SHP77 (cell line): ENCODE data around the gene RNF115.
A peak's percentile ranks its signal among the peaks of the same experiment; 100 is the strongest.

Experiments
- DNase-seq, 2 experiments: peaks; one replicate each; lab custom pipeline; 2025; lab: John Stamatoyannopoulos, UW

The RNF115 gene

DNA sequence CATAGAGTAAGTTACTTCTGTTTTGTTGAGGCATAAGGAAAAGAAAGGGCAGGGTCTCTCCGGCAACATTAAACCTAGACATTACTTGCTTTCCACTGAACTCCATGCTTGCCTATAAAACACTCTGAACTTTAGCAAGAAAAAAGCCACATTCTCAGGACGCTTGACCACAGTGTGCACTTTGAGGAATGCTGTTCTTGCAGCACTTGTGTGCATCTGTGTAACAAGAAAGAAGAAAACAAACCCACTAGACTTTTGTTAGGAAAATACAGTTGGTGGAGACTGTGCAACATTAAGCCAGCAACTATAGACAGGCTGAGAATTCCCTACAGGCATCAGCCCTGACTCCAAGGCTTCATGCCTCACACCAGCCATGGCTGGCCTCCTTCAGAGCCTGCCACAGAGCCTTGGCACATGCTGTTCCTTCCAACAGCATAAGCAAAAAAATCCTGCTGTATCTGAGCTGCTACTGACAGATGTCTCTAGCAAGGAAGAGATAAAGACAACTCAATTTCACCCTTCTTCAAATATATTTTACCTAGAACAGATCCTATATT, 122.5 kb downstream of the RNF115 start:
- DNase-seq: no peak

DNA sequence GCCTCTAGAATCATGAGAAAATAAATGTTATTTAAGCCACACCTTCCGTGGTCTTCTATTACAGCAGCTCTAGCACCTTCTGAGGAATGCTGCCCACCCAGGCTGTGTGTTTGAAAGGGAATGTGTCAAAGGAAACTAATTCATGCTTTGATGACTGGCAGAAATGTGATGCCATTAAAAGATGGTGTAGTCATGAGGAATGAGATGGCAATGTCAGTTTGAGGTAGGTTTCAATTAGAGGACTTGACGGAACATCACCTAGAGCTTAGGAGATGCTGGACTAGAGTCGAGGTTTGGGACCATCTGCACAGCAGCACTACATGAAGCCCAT, 127.3 kb downstream of the RNF115 start:
- DNase-seq: no peak

DNA sequence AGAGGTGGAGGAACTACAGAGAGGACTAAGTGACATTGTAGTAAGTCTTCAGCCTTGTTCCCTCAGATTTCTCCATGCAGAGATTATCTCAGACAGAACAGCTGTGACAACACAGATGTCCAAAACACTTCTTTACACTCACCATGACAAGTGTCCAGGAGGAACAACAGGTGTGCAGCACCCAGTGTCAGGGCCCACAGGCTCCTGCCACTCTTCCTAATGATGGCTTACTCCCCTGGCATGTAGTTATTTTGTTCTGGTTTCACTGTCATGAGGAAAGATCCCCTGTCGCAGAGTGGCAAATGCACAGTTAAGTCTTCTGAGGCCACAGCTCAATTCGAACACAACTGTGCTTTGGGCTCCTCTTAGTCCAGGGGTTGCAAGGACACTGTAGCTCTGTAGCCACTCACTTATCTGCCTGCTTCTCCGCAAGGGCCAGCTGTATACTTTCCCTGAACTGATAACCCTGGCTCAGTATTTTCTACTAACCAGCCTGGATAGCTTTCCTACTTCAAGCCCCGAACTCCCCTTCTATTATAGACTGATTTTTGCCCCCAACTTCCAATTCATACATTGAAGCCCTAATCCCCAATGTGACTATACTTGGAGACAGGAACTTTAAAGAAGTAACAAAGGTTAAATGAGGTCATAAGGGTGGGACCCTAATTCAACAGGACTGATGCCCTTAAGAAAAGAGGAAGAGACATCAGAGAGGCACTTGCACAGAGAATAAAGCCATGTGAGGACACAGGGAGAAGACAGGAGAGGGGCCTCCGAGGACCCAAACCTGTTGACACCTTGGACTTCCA, 127.9 kb downstream of the RNF115 start:
- peak; percentile 11 to 39 for DNase-seq

DNA sequence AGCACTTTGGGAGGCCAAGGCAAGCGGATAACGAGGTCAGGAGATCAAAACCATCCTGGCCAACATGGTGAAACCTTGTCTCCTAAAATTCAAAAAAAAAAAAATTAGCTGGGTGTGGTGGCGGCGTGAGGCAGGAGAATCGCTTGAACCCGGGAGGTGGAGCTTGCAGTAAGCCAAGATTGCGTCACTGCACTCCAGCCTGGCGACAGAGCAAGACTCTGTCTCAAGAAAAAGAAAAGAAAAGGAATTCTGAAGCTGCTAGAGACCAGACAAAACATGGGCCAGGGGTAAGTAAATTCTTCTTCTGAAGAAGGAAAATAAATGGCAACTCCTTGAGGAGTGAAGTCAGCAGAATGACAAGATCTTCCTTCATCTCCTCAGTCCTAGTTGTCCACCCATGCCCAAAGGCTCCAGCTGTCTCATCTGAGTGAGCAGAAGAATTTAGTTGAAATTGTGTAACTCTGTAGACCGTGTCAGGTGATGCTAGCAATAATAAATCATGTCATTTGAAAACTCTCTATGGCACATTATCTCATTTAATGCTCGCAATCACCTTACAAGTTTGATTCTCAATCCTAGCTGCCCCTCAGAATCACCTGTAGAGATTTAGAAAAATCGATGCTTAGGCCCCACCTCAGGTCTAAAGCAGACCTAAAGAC, 131.0 kb downstream of the RNF115 start:
- no peak for DNase-seq

DNA sequence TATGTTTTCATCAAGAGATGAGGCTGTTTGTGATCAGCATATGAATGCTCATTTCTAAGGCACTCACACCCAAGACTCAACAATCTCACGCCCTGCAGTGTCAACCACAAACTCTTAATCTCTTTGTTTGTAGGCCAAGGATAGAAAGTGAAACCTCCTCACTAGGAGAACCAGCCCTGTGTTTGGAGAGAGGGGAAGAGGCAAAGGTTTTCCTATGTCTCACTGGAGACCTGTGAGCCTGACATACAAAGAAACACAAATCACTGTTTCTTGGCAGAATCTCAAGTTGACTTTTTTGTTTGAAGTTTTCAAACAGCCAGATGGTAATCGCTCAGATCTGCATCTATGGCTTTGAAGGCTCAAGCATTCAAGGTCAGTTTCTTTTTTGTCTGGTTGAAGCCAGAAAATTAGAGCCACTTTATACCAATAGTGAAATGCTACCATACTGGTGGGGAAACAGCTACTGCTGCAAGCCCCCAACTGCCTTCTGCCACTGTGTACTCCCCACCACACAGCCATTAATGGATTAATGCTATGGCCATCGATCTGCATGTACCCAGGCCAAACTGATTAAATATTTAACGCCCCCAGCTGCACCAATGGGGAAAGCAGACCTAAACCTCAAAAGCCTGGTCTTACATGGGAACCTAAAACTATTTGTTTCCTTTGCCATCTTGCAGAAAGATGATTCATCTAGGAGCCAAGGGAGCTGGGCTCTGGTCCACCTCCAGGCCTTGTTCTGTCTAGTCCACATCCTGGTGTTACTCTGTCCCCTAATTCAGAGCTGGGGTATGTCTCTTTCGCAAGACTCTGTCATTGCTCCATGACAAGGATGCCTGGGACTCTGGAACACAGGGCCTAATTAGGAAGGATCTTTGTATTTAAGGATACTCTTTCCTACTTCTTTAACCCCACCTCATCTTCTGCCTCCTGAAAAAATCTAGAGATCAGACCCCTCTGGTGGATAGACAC, 133.0 kb downstream of the RNF115 start:
- DNase-seq: no peak

DNA sequence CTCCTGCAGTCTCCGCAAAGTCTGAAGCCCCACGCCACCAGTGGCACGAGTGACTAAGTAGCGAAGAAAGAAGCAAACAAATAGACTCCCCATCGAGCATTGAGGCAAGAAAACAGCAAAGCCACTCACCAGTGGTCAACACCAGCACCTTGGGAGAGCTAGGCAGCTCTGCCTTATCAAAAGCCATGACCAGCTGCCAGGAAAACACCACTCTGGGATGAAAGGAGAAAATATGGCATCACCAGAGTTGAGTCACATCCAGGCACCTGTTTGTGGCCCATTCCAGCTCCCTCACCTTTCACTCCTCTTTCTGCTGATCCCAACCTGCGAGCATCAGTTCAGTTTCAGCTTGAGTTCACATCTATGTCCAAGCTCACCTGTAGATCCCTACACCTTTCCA, 134.0 kb downstream of the RNF115 start:
- DNase-seq: no peak

DNA sequence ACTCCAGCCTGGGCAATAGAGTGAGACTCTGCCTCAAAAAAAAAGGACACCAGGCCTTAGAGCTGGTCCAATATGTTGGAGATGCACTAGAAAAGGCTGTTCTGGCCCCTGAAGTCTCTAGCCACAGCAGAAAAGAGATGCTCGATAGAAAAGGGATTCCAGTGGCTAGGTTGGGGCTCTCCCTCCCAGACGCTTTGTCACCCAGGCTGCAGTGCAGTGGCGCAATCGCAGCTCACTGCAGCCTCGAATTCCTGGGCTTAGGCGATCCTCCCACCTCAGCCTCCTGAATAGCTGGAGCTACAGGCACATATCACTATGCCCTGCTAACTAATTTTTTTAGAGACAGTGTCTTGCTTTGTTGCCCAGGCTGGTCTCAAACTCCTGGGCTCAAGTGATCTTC, 135.0 kb downstream of the RNF115 start:
- no peak for DNase-seq
